Activated CD8-positive, alpha-beta memory T cell treated with anti-CD3 and anti-CD28 coated beads for 24 hours (primary cell): ENCODE data around the gene CEACAM19.
"Not testable (repeated sequence)": the region's sequence is repeated elsewhere in the genome, so short reads cannot be mapped to it uniquely, and the experiment has no call there.

Source experiments
- DNase-seq: peaks from one replicate; pipeline ENCODE4 v3.0.0-alpha.2; 2020

The CEACAM19 gene

DNA sequence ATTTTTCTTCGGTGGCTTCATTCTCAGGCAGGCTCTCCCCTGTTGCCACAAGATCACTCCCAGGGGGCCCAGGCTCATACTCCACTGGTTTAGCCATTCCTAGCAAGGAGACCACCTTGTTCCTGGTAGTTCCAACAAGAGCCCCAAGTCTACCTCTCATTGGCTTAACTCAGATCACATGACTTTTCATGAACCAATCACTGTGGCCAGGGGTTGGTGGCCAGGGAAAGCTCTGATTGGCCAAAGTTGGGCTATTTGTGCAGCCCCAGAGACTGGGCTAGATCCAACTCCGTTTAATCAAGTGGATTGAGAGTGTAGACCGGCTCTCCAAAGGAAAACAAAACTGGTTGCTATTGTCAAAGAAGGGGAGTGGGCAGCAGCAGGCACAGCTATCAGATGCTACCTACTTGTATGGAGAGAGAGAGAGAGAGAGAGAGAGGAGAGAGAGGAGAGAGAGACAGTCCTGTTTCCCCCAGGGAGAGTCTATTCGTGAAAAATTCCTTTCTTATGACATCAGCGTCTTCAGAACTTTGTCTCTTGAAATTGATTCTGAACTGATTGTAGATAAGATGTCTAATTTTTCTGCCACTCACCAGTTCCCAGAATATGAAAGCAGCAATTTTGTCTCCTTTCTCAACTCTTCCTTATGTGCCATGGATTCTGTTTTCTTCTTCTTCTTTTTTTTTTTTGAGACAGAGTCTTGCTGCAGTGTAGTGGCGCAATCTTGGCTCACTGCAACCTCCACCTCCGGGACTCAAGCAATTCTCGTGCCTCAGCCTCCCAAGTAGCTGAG is 5.9 kb downstream of the CEACAM19 start:
- DNase-seq: no peak

DNA sequence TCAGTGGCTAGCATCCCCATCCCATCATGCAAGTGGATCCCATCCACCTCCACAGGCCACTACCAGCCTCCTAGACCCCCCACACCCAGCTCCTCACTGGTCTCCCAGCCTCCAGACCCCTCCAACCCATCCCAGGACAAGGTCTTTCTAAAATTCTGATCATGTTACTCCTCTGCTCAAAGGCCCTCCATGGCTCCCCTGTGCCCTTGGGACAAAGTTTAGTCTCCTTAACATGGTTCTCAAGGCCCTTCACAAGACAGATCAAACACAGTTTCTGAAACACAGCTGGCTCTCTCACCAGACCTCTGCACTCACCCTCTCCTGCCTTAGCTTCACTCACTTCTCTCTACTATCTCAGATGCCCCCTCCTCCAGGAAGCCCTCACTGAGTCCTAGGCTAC is 9.3 kb downstream of the CEACAM19 start:
- no peak for DNase-seq

DNA sequence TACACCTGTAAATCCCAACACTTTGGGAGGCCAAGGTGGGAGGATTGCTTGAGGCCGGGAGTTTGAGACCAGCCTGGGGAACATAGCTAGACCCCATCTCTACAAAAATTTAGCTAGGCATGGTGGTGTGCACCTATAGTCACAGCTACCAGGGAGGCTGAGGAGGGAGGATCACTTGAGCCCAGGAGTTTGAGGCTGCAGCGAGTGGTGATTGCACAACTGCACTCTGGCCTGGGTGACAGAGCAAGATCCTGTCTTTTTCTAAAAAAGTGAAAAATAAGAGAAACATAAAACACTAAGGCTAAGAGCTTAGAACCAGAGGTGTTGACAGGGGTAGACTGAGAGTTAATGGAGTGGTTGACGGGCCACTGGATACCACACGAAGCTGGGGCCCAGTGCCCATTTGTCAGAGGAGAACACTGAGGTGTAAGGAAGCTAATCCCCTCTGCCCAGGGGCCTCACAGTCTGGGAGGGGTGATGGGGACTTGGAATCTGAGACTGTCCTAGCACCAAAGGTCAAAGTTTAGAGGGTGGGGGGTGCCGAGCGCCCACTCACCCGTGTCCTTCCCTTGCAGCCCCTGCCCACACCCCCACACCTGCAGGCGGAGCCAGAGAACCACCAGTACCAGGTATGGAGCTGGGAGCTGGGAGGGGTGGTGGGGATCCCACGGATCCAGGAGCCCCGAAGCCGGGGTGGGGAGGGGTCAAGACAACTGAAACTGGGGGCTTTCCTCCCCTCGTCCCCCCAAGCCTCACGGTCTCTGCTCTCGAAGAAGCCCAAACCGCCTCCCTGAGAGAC is 10.9 kb downstream of the CEACAM19 start:
- no peak for DNase-seq

DNA sequence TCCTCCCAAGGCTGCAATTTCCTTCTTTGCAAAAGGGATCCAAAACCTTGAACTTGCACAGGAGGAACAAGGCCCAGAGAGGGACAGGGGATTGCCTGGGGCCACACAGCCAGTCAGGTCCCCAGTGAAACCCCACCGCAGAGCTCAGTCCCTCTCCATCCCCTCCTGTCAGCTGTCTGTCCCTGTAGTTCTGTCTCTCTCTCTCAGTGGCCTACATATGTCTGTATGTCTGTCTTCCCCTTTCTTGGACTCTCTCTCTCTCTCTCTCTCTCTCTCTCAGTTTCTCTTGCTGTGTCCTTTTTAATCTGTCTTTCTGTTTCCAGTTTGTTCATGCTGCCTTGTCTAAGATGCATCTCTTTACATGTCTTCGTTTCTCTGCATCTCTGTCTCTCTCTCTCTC is 11.5 kb downstream of the CEACAM19 start:
- no peak for DNase-seq

DNA sequence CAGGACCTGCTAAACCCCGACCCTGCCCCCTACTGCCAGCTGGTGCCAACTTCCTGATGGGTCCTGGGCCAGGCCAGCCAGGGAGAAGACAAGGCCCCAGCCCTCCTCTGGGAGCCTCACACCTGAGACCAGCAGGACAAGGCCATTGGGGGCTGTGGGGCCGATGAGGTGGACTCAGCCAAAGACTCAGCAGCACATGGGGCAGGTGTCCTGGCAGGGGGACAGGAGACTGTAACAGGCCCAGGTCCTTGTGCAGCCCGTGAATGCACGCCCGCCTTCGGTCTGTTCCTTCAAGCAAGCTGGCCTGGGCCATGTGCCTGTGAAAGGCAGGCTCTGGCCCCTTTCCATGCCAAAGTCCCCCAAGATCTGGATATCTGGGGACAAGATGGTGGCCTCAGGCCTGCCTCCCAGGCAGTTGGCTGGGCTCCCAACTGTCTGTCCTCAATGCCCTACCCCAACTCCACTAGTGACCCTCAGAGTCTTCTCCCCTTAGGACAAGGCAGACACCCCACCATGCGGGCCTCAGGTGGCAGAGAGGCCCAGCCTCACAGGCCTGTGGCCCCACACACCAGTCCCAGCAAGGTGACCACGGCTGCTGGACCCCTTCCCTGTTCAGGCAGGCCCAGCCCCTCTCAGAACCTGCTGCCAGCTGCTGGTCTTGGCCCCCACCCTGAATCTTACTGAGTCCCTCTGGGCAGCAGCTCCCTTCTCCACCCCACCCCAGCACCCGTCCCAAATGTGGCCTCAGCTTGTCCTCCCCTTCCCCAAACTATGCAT is 12.3 kb downstream of the CEACAM19 start:
- DNase-seq: no peak

DNA sequence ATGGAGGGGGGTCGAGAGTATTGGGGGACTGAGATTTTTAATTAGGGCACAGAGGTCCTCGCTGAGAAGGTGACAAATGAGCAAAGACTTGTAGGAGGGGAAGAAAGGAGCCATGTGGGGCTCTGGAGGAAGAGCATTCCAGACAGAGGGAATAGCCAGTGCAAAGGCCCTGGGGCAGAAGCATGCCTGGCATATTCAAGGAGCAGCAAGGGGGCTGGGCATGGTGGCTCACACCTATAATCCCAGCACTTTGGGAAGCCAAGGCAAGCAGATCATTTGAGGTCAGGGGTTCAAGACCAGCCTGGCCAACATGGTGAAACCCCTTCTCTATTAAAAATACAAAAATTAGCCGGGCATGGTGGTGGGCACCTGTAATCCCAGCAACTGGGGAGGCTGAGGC is 13.1 kb downstream of the CEACAM19 start:
- DNase-seq: not testable (repeated sequence)

DNA sequence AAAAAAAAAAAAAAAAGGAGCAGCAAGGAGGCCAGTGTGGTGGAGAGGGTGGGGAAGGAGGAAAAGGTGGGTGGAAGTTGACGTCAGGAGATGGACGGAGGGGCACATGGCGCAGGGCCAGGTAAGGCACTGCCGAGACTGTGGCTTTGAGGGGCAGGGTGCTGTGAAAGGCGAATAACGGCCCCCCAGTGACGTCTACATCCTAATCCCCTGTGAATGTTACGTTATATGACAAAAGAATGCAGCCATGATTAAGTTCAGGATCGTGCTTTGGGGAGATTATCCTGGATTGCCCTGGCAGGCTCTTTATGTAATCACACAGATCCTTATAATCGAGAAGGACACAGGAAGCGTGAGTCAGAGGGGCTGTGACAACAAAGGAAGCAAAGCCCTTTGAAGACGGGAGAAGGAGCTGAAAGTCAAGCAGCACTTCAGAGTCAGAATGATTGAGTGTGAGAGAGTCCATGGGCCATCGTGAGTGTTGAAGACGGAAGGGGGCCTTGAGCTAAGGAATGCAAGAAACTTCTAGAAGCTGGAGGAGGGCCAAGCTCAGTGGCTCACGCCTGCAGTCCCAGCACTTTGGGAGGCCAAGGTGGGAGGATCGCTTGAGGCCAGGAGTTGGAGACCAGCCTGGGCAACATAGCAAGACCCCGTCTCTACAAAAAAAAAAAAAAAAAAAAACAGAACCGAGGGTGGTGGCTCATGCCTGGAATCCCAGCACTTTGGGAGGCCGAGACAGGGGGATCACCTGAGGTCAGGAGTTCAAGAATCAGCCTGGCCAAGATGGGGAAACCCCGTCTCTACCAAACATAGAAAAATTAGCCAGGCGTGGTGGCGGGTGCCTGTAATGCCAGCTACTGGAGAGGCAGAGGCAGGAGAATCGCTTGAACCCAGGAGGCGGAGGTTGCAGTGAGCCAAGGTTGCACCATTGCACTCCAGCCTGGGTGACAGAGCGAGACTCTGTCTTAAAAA is 13.9 kb downstream of the CEACAM19 start:
- no peak for DNase-seq

DNA sequence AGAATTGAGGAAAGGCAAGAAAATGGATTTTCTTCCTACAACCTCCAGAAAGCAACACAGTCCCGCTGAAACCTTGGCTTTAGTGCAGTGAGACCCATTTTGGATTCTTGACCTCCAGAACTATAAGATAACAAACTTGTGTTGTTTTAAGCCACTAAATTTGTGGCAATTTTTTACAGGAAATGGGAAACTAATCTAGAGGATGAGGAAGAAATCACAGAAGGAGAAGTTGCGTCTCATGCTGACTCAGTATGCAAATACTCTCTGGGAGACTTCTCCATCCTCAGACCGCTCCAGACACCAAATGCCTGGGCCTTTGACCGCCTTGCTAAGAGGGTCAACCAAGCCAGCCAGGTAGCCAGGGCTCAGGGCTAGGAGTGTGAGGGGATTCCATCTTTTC is 14.6 kb downstream of the CEACAM19 start:
- DNase-seq: no peak

DNA sequence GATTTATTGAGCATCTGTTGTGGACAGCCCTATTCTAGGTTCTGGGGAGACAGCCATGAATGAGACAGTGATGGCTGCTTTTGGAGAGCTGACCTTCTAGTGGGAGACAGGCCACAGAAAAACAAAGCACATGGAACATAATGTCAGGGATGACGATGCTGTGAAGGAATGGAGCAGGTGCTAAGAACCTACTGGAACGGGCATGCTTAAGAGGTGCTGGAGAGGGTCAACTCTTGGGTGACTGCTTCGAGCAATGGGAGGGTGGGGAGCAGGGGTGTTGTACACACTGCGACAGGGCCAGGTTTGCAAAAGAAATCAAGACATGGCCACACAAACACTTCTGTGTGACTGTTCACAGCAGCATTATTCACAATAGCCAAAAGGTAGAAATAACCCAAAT is 15.6 kb downstream of the CEACAM19 start:
- no peak for DNase-seq

DNA sequence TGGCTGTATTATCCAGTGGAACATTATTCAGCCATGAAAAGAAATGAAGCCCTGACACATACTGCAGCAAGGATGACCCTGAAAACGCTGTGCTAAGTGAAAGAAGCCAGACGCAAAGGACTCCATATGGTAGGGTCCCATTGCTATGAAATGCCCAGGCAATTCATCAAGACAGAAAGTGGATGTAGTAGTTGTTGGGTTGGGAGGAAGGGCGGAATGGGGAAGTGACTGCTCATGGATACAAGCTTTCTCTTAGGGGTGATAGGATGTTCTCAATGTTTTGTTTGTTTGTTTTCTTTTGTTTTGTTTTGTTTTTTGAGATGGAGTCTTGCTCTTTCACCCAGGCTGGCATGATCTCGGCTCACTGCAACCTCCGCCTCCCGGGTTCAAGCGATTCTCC is 16.6 kb downstream of the CEACAM19 start:
- DNase-seq: no peak

DNA sequence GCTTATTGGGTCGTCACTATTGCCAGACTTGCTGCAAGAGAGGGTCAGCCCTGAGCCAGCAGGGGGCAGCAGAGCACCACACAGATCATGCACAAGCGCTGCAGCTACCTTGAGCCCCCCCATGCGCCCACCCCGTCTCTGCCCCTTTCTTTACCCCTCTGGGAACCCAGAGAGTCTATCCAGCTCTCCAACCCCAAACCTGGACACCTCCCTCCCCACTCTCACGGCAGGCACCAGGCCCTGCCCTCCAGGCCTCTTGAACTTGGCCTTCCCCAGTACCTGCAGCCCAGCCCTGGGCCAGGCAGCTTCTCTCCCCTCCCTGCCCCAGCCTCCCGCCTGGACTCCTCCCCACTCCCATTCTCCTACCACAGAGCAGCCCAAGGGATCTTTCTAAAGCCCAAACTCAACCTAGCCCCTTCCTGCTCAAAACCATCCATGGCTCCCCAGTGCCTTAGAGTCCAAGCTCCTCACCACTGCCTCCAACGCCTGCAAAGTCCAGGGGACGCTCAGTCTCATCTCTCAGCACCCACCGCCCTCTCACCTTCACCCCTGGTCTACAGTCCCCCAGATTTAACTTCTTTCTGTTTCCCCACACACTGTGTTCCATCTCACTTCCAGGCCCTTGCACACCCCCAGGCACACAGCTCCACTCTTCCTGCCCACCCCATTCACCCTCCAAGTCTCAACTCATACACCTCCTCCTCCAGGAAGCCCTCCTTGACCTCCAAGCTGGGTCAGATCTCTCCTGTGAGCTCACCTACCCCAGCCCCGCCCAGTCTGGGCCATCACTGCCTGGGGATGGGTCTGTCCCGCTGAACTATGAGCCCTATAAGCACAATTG is 18.2 kb downstream of the CEACAM19 start:
- DNase-seq: peak; percentile 92

DNA sequence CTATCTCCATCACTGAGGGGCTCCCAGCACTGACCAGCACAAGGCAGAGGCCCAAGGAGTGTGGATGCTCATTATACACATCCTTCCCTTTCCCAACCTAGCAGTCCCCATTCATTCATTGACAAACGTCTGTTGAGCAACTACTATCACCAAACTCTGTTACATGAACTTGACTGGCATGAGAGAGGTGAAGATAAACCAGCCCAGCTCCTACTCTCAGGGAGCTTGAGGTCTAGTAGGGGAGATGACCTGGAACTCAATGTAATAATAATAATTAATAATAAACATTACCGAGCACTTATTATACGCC is 18.8 kb downstream of the CEACAM19 start:
- no peak for DNase-seq

DNA sequence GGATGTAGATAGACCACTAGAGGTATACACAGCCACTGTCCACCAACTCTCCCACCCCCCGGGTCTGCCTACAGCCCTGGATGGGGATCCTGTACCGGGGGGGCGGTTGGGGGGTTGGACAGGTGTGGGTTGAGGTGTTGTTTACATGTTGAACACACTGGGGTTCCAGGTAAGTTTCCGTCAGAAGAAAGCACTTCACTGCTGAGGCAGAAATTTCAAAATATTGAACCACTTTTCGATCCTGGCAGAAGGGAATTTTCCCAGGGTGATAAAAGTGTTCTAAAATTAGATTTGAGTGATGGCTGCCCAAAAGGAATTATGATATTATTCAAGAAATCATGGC is 21.1 kb downstream of the CEACAM19 start:
- no peak for DNase-seq

DNA sequence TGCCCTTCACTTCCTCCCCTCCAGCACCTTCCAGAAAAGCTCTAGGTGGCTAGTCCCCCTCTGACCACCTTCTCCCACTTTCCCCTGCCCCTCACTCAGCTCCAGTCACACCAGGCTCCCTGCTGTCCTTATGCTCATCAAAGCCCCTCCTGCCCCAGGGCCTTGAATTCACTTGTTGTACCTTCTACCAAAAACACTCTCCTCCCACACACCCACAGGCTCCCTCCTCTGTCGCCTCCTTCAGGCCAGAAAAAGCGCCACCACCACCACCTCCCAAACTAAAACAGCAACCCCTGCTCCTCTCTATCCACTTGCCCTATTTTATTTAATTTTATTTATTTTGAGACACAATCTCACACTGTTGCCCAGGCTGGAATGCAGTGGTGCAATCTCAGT is 22.9 kb downstream of the CEACAM19 start:
- no peak for DNase-seq

DNA sequence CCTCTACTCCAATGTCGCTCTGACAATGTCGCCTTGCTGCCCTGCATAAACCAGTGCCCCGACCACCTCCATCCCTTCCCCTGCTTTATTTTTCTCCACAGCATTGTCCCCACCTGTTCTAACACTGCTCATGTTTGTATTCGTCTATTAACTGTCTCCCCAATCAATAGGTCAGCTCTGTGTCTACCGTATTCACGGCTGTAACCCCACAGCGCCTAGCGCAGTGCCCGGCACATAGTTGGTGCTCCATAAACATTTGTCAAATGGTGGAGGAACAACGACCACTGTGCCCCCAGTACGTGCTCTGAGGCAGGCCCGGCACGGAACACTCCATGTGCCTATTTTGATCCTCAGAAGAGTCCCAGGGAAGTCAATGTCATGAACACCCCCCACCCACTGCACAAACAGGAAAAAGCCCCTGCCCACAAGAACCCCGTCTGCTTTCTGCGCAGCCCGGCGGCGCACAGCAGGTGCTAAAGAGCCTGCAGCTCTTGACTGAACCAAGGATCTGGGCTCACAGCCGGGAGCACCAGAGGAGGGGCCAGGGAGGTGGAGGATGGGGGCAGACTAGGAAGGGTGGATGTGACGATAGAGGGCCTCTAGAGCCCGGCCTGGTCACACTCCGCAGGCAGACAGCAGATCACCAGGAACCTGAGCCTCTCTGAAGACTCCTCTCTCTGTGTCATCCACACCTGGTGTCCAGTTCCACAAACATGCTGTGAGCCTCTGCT is 25.8 kb downstream of the CEACAM19 start:
- no peak for DNase-seq

DNA sequence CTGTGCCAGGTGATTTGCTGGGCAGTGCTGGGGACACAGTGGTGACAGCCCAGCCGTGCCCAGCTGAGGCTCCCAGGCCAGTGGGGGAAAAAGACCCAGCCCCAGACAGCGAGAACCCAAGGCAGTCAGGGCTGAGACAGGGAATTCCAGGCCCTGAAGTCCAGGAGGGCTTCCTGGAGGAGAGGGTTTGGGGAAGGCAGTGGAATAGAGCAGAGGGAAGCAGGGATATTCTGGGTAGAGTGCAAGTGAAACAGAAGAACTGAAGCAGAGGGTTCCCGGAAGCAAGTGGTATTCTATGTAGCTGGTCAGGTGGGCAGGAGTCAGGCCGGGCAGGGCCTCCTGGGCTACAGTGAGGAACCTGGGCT is 26.4 kb downstream of the CEACAM19 start:
- no peak for DNase-seq

DNA sequence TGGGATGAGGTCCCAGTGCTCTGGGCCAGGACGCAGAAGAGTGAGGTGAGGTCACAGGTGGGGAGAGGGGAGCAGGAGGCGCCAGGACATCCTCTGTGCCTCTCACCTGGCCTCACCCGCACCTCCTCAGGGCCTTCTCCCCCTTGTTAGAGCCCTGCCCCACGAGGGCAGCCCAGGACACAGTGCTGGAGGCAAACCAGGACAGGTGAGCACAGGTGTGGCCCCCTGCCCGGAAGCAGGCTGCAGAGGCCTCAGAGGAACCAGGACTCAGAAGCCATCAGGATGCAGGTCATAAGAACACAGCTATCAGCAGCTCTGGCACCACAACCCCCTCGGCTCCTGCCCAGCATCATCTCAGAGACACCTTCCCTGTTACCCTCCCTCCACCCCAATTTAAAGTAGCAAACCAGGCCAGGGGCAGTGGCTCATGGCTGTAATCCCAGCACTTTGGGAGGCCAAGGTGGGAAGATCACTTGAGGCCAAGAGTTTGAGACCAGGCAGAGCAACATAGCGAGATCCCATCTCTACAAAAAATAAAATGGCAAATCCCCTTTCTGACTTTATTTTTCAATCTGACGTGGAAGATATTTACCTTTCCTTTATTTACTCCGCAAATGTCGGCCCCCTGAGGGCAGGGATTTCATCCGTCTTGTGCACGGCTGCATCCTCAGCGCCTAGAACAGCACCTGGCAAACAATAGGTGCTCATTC is 27.4 kb downstream of the CEACAM19 start, which contains the start of gene CEACAM16:
Gene CEACAM16 (plus strand): TSS at position 660 of the 710 bp plus-strand sequence. CDS start 2,306 bp downstream, outside the sequence.
- no peak for DNase-seq

DNA sequence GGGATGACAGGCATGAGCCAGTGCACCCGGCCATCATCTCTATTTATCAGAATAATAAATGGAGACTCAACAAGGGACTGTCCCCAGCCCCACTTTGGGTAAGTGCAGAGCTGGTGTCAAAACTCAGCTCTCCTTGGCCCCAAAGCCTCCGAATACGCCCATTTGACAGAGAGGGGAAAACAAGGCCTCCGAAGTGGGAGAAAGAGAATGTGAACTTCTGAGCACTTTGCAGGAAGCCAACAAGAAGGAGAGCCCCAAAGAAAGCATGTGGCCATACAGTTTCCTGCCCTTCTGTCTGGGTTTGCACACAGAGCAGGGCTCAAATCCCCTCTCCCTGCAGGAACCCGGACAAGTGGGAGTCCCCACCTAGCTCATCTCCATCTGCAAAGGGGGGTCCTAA is 29.3 kb downstream of the CEACAM19 start:
- no peak for DNase-seq

DNA sequence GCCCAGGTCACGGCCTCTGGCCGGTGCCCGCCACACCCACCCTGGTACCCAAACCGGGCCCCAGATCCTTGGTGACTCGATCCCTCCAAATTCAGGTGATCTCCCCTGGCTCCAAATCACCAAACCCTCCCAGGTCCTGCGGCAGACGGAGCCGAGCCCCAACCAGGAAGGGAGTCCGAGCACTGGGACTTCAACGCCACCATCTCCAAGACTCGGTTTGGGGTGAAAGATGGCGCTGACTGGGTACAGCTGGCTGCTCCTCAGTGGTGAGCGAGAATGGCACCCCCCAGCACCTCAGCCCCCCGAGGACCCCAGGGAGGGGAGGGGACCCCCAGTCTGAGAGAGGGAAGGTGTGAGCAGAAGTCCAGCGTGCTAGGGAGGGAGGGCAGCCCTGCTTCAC is 29.9 kb downstream of the CEACAM19 start:
- no peak for DNase-seq

DNA sequence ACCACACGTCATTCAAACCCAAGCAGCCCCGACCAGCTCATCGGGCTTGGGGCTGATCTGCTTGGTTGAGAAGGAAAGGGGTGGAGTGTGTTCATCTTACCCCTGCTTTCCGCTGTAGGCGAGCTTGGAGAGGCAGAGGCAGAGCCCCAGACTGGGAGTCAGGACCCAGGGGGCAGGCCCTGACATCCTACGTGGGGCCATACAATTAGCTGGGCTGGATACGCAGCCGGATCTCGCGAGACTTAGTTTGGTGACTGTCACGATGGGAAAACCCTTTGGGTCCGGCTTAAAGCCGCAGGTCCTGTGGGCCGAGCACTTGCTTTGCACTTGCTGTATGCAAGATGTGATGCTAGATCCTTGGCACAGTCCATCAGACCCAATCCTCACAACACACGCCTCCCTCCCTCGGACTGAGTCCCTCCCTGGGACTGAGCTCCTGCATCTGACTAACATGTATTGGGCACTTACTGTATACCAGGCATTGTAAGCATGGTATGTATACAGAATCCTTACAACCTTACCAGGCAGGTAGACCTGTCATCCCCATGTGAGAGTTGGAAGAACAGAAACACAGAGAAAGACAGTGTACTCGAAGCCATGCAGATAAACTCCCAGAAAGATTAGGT is 31.4 kb downstream of the CEACAM19 start:
- no peak for DNase-seq
